ENCODE measurements around the gene EFCAB14.
"Not testable (repeated sequence)": the region's sequence is repeated elsewhere in the genome, so short reads cannot be mapped to it uniquely, and the experiment has no call there.

The EFCAB14 gene

DNA sequence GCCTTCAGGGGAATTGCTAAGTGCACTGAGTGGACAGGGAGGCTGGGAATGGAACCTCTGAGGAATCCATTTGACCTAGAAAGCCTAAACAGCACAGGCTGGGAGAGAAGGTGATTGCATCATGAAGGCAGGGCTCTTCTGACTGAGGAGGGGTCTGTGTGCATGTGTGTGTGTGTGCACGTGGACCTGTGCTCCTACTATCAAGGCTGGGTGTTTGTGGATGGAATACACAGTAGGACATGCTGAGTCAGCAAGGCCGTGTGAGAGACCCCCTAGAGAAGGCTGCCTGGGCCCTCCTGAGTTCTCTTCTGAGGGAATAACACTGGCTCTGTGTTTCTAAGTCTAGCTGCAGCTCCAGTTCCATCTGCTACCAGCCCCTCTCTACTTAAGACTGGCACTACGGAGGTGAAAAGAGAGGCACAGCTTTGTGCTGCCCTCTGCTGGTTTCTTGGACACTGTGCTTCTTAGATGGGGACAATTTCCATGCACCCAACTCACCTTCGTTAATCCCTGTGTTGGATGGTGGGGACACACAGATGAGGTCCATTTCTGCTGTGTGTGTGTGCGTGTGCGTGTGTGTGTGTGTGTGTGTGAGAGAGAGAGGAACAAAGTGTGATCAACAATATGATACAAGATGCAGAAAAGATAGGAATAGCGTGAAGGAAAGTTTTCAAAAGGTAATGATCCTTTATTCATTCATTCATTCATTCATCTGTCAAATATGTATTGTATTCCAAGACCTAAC, 6.2 kb upstream of the EFCAB14 start:
- peak in 45 of 58 donors; percentile 5 to 76 (median 31) for DNase-seq

DNA sequence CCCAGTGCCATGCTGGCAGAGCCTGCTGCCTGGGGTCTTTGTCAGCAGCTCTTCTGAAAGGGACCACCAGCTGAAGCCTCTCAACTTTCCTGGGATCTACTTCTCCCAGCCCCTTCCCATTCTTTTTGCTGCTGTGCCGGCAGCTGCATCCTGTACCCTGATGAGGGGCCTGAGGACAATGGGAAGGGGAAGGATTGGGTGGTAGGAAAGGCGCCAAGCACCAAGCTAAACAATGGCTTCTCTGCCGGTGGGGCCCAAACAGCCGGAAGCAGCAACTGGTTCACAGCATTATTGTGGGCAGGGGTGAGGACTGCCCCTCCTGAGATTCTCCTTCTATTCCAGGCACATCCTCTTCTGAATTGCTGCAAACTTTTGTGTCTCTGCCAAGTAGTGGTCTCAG, 5.0 kb upstream of the EFCAB14 start:
- DNase-seq: no peak

GRCh38 chr1:46721686-46722205, 2.8 kb upstream of the EFCAB14 start:
- no peak for DNase-seq

- no peak for DNase-seq
These were observed 2.3 kb upstream of the EFCAB14 start for GRCh38 chr1:46721204-46721603.

DNA sequence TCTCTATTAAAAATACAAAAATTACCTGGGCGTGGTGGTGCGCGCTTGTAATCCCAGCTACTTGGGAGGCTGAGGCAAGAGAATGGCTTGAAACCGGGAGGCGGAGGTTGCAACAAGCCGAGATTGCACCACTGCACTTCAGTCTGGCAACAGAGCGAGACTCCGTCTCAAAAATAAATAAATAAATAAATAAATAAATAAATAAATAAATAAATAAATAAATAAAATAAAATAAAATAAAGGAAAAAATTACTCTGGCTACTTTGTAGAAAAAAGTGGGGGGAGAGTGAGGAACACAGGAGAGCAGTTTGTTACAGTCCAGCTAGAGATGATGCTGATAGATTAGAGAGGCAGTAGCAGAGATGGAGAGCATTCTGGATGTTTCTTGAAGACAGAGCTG, 1.4 kb upstream of the EFCAB14 start:
- DNase-seq: not testable (repeated sequence)

DNA sequence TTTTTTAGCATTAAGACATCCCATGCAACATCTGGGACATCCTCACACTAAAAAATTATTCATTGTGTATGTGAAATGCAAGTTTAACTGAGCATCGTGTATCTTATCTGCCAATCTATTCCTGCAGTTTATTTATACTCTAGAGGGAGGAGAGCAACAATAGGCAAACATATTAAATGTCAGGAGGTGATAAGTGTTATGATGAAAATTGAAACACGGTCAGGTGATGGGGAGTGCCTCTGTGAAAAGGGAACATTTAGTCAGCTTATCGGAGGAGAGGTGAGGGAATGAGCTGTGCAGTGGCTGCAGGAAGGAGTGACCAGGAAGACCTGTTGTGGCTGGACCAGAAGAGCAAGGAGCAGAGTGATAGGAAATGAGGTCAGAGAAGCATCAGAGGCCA, 775 bp upstream of the EFCAB14 start:
- no peak for DNase-seq

DNA sequence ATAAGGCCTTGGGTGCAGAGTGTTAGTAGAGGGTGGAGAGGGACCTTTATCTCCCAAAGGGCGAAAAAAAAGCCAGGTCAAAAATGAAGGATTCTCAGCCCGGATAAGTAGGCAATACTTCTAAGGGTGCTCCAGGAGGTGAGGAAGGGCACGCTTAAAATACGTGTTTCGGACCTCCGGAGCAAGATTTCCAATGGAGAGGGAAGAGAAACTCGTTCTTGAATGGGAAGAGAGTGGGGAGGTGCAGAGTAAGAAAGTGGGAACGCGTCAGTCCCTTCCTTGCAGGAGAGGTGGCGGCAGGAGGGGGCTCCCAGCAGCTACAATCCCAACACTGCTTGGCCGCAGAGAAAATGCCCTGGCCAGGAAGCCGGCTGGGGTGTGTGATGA, 581 bp downstream of the EFCAB14 start:
- DNase-seq: peak in 1 of 58 donors; percentile 33

DNA sequence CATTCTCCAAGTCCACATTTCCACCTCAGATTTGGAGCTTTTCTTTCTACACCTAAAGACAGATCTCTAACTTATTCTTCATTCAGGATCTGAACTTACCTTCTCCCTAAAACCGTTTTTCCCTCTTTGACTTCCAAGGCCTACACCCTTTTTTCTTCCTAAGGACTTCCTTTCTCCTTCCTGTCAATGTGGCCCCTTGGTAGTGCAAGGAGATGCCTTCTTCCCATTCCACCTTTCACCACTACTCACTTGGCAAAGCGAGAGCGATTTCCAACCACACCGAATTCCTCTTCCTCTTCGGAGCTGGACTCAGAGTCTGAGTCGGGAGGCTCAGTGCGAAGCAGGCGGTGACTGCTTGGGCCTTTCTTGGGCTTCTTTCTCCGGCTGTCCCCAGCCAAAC, 1.3 kb downstream of the EFCAB14 start:
- no peak for DNase-seq

DNA sequence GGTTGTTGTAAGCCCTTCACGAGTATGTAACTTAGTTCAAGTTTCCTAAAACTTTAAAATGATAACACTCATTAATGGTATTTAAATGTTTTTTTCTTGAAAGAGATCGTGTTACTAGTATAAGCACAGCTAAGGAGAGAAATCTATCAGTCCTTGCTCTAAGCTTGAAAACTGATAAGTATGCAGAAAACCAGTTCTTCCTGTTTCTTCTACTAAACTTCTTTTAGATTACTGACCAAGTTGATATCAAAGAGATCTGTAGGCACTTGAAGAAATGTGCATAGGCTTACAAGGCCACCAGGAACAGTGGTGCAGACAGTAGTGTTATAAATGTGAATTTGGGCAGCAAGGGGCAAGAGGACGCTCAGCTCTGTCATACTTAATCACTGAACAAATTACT, 3.9 kb downstream of the EFCAB14 start:
- DNase-seq: no peak

GRCh38 chr1:46708121-46708520, 10.8 kb downstream of the EFCAB14 start:
- no peak for DNase-seq

- DNase-seq: no peak
These were observed 13.5 kb downstream of the EFCAB14 start for GRCh38 chr1:46705408-46705807.

GRCh38 chr1:46703927-46704641, 14.8 kb downstream of the EFCAB14 start:
- no peak for DNase-seq

DNA sequence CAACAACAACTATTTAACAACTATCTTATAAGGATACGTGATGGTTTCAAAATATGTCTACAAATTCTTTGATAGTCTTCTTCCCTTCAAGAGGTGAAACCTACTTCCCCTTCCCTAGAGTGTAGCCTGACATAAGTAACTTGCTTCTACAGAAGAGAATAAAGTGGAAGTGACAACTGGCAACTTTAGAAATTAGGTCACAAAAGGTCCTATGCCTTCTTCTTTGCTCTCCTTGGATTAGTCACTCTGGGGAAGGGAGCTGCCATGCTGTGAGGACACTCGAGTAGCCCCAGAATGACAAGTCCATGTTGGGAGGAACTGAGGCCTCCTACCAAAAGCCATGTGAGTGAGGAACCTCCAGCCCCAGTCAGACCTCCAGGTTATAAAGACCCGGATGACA, 19.2 kb downstream of the EFCAB14 start:
- DNase-seq: no peak

GRCh38 chr1:46697053-46697452, 21.9 kb downstream of the EFCAB14 start:
- DNase-seq: no peak

GRCh38 chr1:46694676-46695075, 24.2 kb downstream of the EFCAB14 start:
- not testable (repeated sequence) for DNase-seq

GRCh38 chr1:46692811-46693770, 25.8 kb downstream of the EFCAB14 start:
- DNase-seq: no peak

GRCh38 chr1:46691997-46692790, 26.7 kb downstream of the EFCAB14 start:
- DNase-seq: peak in 15 of 58 donors; percentile 4 to 75 (median 18)

DNA sequence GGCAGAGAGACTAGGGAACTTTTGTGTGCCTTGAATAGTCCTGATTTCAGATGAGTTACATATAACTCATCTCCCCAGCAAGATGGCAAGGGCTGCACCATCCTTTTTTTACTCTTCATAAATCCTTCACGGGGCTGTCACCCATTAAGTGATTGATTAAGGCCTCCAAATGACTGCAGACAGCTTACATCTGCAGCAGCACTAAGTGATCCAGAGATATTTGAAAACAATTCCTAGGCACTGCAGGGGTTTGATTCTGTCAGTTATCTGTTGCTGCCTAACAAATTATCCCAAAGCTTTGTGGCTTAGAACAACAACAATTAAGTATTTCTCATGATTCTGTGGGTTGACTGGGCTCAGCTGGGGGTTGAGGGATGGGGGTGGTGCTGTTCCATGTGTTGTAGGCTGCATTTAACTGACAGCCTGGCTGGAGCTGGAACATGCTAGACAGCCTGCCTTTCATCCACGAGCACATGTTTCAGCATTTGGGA, 27.9 kb downstream of the EFCAB14 start:
- DNase-seq: peak in 2 of 58 donors; percentile 27 to 28

GRCh38 chr1:46689897-46690296, 29.0 kb downstream of the EFCAB14 start:
- DNase-seq: no peak

GRCh38 chr1:46689356-46689755, 29.6 kb downstream of the EFCAB14 start:
- DNase-seq: no peak

Data from anterior cingulate cortex (tissue), 58 donors.